ENCODE data around the gene SLC49A3. TPM values are rescaled to one million over a fixed set of nuclear protein-coding genes. Genes with fewer than 3 reads are reported as not detected.

The SLC49A3 gene
- total and polyA plus RNA-seq, 2 of the 4 experiments (the other 2 are of a cell fraction), result under 0.01 to 0.32 TPM

DNA sequence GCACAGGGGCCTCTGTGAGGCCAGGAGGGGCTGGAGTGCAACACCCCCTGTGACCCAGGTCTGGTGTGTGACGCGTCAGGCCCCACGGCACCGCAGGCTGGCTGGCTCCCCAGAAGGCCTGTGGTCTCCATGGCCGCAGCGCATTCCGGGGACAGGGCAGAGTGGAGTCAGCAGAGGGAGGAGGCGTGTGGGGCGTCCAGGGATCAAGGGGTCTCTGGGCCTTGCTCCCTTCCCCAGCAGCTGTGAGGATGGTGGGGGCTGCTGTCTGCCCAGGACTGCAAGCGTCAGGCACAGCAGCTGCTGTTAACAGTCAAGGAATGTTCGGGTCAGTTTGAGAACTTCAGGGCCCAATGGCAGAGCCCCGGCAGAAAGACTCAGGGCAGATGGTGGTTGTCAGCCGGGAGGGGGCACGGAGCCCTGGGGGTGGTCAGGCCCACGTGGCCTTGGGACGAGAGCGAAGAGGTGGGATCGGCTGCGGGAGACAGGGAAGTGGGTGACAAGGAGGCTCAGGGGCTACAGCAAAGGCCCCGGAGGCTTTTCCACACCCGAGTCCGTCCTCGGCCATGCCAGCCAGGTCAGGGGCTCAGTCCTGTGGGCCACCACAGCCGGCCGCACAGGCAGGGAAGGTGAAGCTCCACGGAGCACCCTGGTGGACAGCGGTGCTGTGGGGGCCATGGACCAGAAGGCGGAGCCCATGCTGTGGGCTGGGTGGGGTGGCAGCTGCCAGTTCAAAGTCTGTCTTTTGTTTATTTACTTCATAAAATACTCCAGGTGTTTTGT lies 35.0 kb upstream of the SLC49A3 start:
- Histone ChIP-seq H4K8ac (ENCODE audit: low read depth in 2 of 2, low read length in 2 of 2) (no peak overlapping the region), H3K18ac (ENCODE audit: low read depth, low read length) (no peak overlapping the region), H4K20me1 (ENCODE audit: insufficient read depth, low read length) (peaks cover 86% of the 10 kb centered on the region), H3K9ac (ENCODE audit: low read depth, low read length) (no peak overlapping the region), H3K27ac (ENCODE audit: insufficient read depth, low read length) (no peak overlapping the region), H3K56ac (ENCODE audit: extremely low read depth, insufficient read depth, low read length) (no peak overlapping the region), H2AFZ (replicated peaks; ENCODE audit: low read length, poor library complexity) (no peak overlapping the region), H4K5ac (ENCODE audit: low read depth, low read length) (no peak overlapping the region), H2AK5ac (ENCODE audit: low read depth, low read length) (no peak overlapping the region), H2BK5ac (ENCODE audit: low read depth, low read length, poor library complexity, severe bottlenecking) (no peak overlapping the region), H2BK15ac (ENCODE audit: low read depth, low read length) (no peak overlapping the region), H3K36me3 (ENCODE audit: control insufficient read depth, insufficient read depth, low read length) (peaks cover 22% of the 10 kb centered on the region), H3K27me3 (ENCODE audit: control insufficient read depth, insufficient read depth, low read length) (no peaks in the 10 kb centered on the region), H3K9me1 (ENCODE audit: insufficient read depth, low read length) (peaks cover 12% of the 10 kb centered on the region), H3K14ac (replicated peaks; ENCODE audit: low read depth, low read length) (no peak overlapping the region), H3K4me3 (ENCODE audit: insufficient read depth, low read depth, low read length) (no peak overlapping the region), H3K9me3 (ENCODE audit: control insufficient read depth, insufficient read depth, low read length) (no peaks in the 10 kb centered on the region), H3K4me1 (ENCODE audit: control insufficient read depth, insufficient read depth, low read length) (peaks cover 15% of the 10 kb centered on the region), H4K91ac (ENCODE audit: insufficient read depth, low read depth, low read length) (no peak overlapping the region), H2AK9ac (replicated peaks; ENCODE audit: low read depth, low read length, poor library complexity) (no peak overlapping the region), H3K4ac (ENCODE audit: low read depth, low read length) (no peak overlapping the region), H3K79me1 (ENCODE audit: low read depth in 1 of 2, low read length in 2 of 2) (peaks cover 13 to 63% of the 10 kb centered on the region in 2 experiments; a peak in 3 of 4 replicates), H2BK120ac (ENCODE audit: low read depth, low read length) (no peak overlapping the region), H2BK20ac (ENCODE audit: low read depth, low read length) (no peak overlapping the region), H3K23ac (ENCODE audit: low read depth, low read length) (no peak overlapping the region), H3K4me2 (ENCODE audit: low read depth, low read length) (no peak overlapping the region)
- DNase-seq (no peak), ATAC-seq (ENCODE audit: low read depth) (no peak)
- intact Hi-C loops (cut with micrococcal nuclease), result no loop called here
- 89% methylated on average over 8 of the region's 28 CpGs; no CpG with 5 or more reads in 1 of the 2 experiments for WGBS, 2 experiments (ENCODE audit: extremely low coverage in 2 of 2, insufficient read length in 1 of 2)
- ChIA-PET CTCF (no interaction called here), POLR2A (ENCODE audit: unreplicated experiment) (no interaction called here)
- BruUV-seq (replicated peaks), result no TSS peak
- TF ChIP-seq MAZ (IDR thresholded peaks at IDR 0.05; ENCODE audit: borderline replicate concordance, low read depth, low read length) (no peak), MXI1 (IDR thresholded peaks at IDR 0.05; ENCODE audit: borderline replicate concordance, low read depth, low read length) (no peak), RAD21 (IDR thresholded peaks at IDR 0.05; ENCODE audit: low read length) (no peak), BHLHE40 (IDR thresholded peaks at IDR 0.05; ENCODE audit: low read depth, low read length) (no peak), RFX5 (IDR thresholded peaks at IDR 0.05; ENCODE audit: low read depth, low read length) (no peak), CHD1 (IDR thresholded peaks at IDR 0.05; ENCODE audit: low read depth, low read length) (no peak), POLR2A (IDR thresholded peaks at IDR 0.05; ENCODE audit: low read depth, low read length) (no peak), RCOR1 (IDR thresholded peaks at IDR 0.05; ENCODE audit: insufficient replicate concordance, low read length) (no peak), CEBPB (IDR thresholded peaks at IDR 0.05; ENCODE audit: low read depth, low read length) (no peak), NFE2L2 (IDR thresholded peaks at IDR 0.05; ENCODE audit: low read depth, low read length) (no peak), MAFK (IDR thresholded peaks at IDR 0.05; ENCODE audit: low read depth, low read length) (no peak), FOS (IDR thresholded peaks at IDR 0.05; ENCODE audit: low read depth, low read length) (no peak), SMC3 (IDR thresholded peaks at IDR 0.05; ENCODE audit: low read depth, low read length) (no peak)
- TF ChIP-seq, protein P1, sequence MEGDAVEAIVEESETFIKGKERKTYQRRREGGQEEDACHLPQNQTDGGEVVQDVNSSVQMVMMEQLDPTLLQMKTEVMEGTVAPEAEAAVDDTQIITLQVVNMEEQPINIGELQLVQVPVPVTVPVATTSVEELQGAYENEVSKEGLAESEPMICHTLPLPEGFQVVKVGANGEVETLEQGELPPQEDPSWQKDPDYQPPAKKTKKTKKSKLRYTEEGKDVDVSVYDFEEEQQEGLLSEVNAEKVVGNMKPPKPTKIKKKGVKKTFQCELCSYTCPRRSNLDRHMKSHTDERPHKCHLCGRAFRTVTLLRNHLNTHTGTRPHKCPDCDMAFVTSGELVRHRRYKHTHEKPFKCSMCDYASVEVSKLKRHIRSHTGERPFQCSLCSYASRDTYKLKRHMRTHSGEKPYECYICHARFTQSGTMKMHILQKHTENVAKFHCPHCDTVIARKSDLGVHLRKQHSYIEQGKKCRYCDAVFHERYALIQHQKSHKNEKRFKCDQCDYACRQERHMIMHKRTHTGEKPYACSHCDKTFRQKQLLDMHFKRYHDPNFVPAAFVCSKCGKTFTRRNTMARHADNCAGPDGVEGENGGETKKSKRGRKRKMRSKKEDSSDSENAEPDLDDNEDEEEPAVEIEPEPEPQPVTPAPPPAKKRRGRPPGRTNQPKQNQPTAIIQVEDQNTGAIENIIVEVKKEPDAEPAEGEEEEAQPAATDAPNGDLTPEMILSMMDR (conservative IDR thresholded peaks at IDR 0.05; ENCODE audit: low read depth, low read length), result no peak
- TF ChIP-seq, protein P2, sequence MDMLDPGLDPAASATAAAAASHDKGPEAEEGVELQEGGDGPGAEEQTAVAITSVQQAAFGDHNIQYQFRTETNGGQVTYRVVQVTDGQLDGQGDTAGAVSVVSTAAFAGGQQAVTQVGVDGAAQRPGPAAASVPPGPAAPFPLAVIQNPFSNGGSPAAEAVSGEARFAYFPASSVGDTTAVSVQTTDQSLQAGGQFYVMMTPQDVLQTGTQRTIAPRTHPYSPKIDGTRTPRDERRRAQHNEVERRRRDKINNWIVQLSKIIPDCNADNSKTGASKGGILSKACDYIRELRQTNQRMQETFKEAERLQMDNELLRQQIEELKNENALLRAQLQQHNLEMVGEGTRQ (IDR thresholded peaks at IDR 0.05; ENCODE audit: low read depth, low read length), result no peak
- TF ChIP-seq, protein P3, sequence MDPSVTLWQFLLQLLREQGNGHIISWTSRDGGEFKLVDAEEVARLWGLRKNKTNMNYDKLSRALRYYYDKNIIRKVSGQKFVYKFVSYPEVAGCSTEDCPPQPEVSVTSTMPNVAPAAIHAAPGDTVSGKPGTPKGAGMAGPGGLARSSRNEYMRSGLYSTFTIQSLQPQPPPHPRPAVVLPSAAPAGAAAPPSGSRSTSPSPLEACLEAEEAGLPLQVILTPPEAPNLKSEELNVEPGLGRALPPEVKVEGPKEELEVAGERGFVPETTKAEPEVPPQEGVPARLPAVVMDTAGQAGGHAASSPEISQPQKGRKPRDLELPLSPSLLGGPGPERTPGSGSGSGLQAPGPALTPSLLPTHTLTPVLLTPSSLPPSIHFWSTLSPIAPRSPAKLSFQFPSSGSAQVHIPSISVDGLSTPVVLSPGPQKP (IDR thresholded peaks at IDR 0.05; ENCODE audit: borderline replicate concordance, low read depth, low read length), result no peak
- dilution Hi-C loops (cut with HindIII; ENCODE audit: low sequenced_read_pairs, unreplicated experiment), result no loop called here
- in situ Hi-C loops (cut with MboI; ENCODE audit: low sequenced_read_pairs), result no loop called here
